Stimulated activated CD8-positive, alpha-beta memory T cell treated with anti-CD3 and anti-CD28 coated beads, Interleukin-7, amount 100 ng/mL, for 4 hours (primary cell): ENCODE measurements around the gene ANKRD11.
"Not testable (repeated sequence)": the region's sequence is repeated elsewhere in the genome, so short reads cannot be mapped to it uniquely, and the experiment has no call there.

ENCODE experiments used
- DNase-seq, 2 donors: peaks; one replicate each; pipeline ENCODE4 v3.0.0-alpha.2; 2020; ENCODE audit warnings: low read depth in 2 of 2

The ANKRD11 gene

GRCh38 chr16:89264800-89265550, 225.4 kb downstream of the ANKRD11 start:
- no peak for DNase-seq

GRCh38 chr16:89261691-89262563, 228.4 kb downstream of the ANKRD11 start:
- no peak for DNase-seq

GRCh38 chr16:89259901-89260300, 230.5 kb downstream of the ANKRD11 start:
- not testable (repeated sequence) for DNase-seq

- no peak for DNase-seq
Measured at GRCh38 chr16:89257757-89258465, 232.4 kb downstream of the ANKRD11 start.

- no peak for DNase-seq
Measured at GRCh38 chr16:89257281-89257731, 233.1 kb downstream of the ANKRD11 start.

- peak; percentile 75 to 86 for DNase-seq
Measured at GRCh38 chr16:89256651-89257254, 233.6 kb downstream of the ANKRD11 start.

- no peak for DNase-seq
Measured at GRCh38 chr16:89253548-89254287, 236.6 kb downstream of the ANKRD11 start.

- no peak for DNase-seq
Measured at GRCh38 chr16:89248196-89248982, 242.0 kb downstream of the ANKRD11 start.

GRCh38 chr16:89247734-89248075, 242.7 kb downstream of the ANKRD11 start:
- not testable (repeated sequence) for DNase-seq

GRCh38 chr16:89246903-89247733, 243.2 kb downstream of the ANKRD11 start:
- DNase-seq, result peak; percentile 88 to 90

- DNase-seq, result no peak
Measured at GRCh38 chr16:89246383-89246902, 243.9 kb downstream of the ANKRD11 start.

GRCh38 chr16:89244754-89245153, 245.6 kb downstream of the ANKRD11 start:
- DNase-seq, result no peak

GRCh38 chr16:89244264-89244663, 246.1 kb downstream of the ANKRD11 start:
- DNase-seq, result not testable (repeated sequence)

- no peak for DNase-seq
Measured at GRCh38 chr16:89243664-89244063, 246.7 kb downstream of the ANKRD11 start.

- DNase-seq, result no peak
Measured at GRCh38 chr16:89242795-89243200, 247.6 kb downstream of the ANKRD11 start.

GRCh38 chr16:89241187-89242007, 249.0 kb downstream of the ANKRD11 start:
- DNase-seq, result peak; percentile 61 to 72

GRCh38 chr16:89237733-89238132, 252.6 kb downstream of the ANKRD11 start:
- no peak for DNase-seq
